ENCODE data around the gene KLHL2. TPM values are rescaled to one million over a fixed set of nuclear protein-coding genes. Genes with fewer than 3 reads are reported as not detected.
"Not testable (repeated sequence)": the region's sequence is repeated elsewhere in the genome, so short reads cannot be mapped to it uniquely, and the experiment has no call there.

KLHL2 gene
- total RNA-seq, 5 donors from 2014 or later (not counting 1 experiment from before 2014, with no cell fraction given), result 18.9 to 24.6 (median 21.1) TPM

DNA sequence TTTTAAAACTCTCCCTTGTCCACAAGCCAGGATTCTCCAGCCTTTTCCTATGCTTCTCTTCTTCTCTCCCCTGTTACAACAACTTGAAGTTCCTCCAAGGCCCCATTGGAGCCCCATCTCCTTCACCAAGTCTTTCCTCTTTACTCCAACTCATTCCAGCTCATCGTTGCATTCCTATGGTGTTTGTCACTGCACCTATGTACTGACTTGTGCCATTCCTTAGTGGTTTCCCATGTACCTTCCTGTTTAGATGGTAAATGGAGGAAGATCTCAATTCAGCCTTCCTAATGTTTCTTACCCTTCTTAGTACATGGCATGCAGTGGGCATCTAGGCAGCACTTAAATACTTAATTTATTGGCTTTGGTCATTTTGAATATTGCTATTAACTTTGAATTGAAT, 6.0 kb downstream of the KLHL2 start:
- peaks cover 90 to 95% (median 94%) of the 10 kb centered on the region in 3 donors for H3K4me1 Mint-ChIP-seq
- H3K27ac ChIP-seq (ENCODE audit: low read length); H3K4me1 ChIP-seq (ENCODE audit: control insufficient read depth in 1 of 2, extremely low read depth in 1 of 2, insufficient read depth in 2 of 2, low read length in 2 of 2); ATAC-seq (replicated peaks in 1 of 4); H3K9me3 ChIP-seq; H3K9me3 Mint-ChIP-seq; POLR2A ChIA-PET; H3K36me3 Mint-ChIP-seq; H3K36me3 ChIP-seq (ENCODE audit: control insufficient read depth in 2 of 2, extremely low read depth in 1 of 2, insufficient read depth in 1 of 2, low read length in 1 of 2); H3K4me3 Mint-ChIP-seq; DNase-seq; H3K4me3 ChIP-seq (ENCODE audit: control insufficient read depth in 1 of 2, extremely low read depth in 1 of 2, low read length in 1 of 2); H3K27me3 ChIP-seq (replicated peaks in 1 of 2; ENCODE audit: control insufficient read depth in 2 of 2, extremely low read depth in 1 of 2, insufficient read depth in 2 of 2, low read length in 1 of 2); CTCF ChIA-PET; H3K27me3 Mint-ChIP-seq: not testable (repeated sequence)
- no CpG with 5 or more reads among the region's 1 CpG for WGBS (ENCODE audit: insufficient coverage)
- peak overlapping the region in 1 of 2 donors; percentile 22 for H3K27ac Mint-ChIP-seq

DNA sequence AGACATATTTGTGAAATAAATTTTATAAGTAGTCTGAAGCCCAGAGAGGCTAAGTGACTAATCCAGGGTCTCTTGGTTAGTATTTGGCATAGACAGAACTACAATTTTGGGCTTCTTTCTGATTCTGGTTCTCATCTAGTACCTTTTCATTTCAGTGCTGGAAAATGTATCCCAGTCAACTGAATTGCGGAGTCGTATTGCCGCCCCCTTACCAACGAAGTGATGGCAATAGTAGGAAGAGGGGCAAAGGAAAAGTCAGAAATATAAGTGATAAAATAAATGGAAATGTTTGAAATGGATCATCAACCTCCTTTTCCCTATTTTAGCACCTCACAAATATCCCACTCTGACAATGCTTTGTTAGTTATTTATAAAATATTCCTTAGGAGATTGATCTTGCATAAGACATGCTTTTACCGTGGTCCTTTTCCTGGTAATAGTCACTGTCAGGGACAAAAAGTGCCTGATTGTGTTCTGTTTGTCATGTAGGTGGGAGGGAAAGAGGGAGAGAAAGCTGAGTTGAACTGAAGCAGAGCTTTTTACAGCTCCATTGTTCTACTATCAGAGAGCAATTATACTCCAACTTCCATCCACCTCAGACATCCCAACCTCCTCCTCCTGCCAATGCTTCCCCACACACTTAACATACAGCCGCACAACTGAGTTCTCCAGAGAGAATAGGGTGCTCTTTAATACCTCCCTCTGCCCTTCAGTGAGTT, 6.8 kb downstream of the KLHL2 start:
- ATAC-seq (replicated peaks in 1 of 4); H3K27ac ChIP-seq (ENCODE audit: low read length); POLR2A ChIA-PET; H3K9me3 ChIP-seq; H3K36me3 ChIP-seq (ENCODE audit: control insufficient read depth in 2 of 2, extremely low read depth in 1 of 2, insufficient read depth in 1 of 2, low read length in 1 of 2); H3K4me3 Mint-ChIP-seq; DNase-seq; H3K27me3 ChIP-seq (replicated peaks in 1 of 2; ENCODE audit: control insufficient read depth in 2 of 2, extremely low read depth in 1 of 2, insufficient read depth in 2 of 2, low read length in 1 of 2); H3K4me3 ChIP-seq (ENCODE audit: control insufficient read depth in 1 of 2, extremely low read depth in 1 of 2, low read length in 1 of 2); H3K4me1 ChIP-seq (ENCODE audit: control insufficient read depth in 1 of 2, extremely low read depth in 1 of 2, insufficient read depth in 2 of 2, low read length in 2 of 2); H3K9me3 Mint-ChIP-seq; CTCF ChIA-PET; H3K27me3 Mint-ChIP-seq: not testable (repeated sequence)
- Mint-ChIP-seq H3K36me3 (peaks cover 10% of the 10 kb centered on the region), H3K4me1 (peaks cover 84 to 90% (median 90%) of the 10 kb centered on the region in 3 donors), H3K27ac (peak overlapping the region; percentile 46 to 48)
- WGBS (ENCODE audit: insufficient coverage), result no CpG with 5 or more reads among the region's 6 CpGs

- peak; percentile 42 to 84 (median 80) for ATAC-seq (replicated peaks in 1 of 4)
- H3K27me3 ChIP-seq (replicated peaks in 1 of 2; ENCODE audit: control insufficient read depth in 2 of 2, extremely low read depth in 1 of 2, insufficient read depth in 2 of 2, low read length in 1 of 2); H3K4me3 ChIP-seq (ENCODE audit: control insufficient read depth in 1 of 2, extremely low read depth in 1 of 2, low read length in 1 of 2); H3K9me3 Mint-ChIP-seq; H3K27me3 Mint-ChIP-seq; H3K36me3 ChIP-seq (ENCODE audit: control insufficient read depth in 2 of 2, extremely low read depth in 1 of 2, insufficient read depth in 1 of 2, low read length in 1 of 2); H3K4me1 ChIP-seq (ENCODE audit: control insufficient read depth in 1 of 2, extremely low read depth in 1 of 2, insufficient read depth in 2 of 2, low read length in 2 of 2); POLR2A ChIA-PET; CTCF ChIA-PET; H3K27ac ChIP-seq (ENCODE audit: low read length); H3K9me3 ChIP-seq: not testable (repeated sequence)
- WGBS (ENCODE audit: insufficient coverage), result 43% methylated on average over 1 of the region's 2 CpGs
- DNase-seq, result peak in 4 of 35 experiments; percentile 9 to 31 (median 24)
- H3K27ac Mint-ChIP-seq, result peak overlapping the region; percentile 87 to 90
- H3K4me1 Mint-ChIP-seq, result peaks cover 78 to 83% (median 79%) of the 10 kb centered on the region in 3 donors
- H3K4me3 Mint-ChIP-seq, result peak overlapping the region; percentile 26 to 49 (median 38)
- peaks cover 15% of the 10 kb centered on the region for H3K36me3 Mint-ChIP-seq
Observed at GRCh38 chr4:165215034-165215751, 7.8 kb downstream of the KLHL2 start.

- POLR2A ChIA-PET; H3K27ac ChIP-seq (ENCODE audit: low read length); DNase-seq; H3K4me1 ChIP-seq (ENCODE audit: control insufficient read depth in 1 of 2, extremely low read depth in 1 of 2, insufficient read depth in 2 of 2, low read length in 2 of 2); H3K27me3 Mint-ChIP-seq; H3K9me3 Mint-ChIP-seq; H3K4me3 ChIP-seq (ENCODE audit: control insufficient read depth in 1 of 2, extremely low read depth in 1 of 2, low read length in 1 of 2); H3K36me3 ChIP-seq (ENCODE audit: control insufficient read depth in 2 of 2, extremely low read depth in 1 of 2, insufficient read depth in 1 of 2, low read length in 1 of 2); H3K27me3 ChIP-seq (replicated peaks in 1 of 2; ENCODE audit: control insufficient read depth in 2 of 2, extremely low read depth in 1 of 2, insufficient read depth in 2 of 2, low read length in 1 of 2); CTCF ChIA-PET; H3K9me3 ChIP-seq: not testable (repeated sequence)
- H3K36me3 Mint-ChIP-seq, result peaks cover 15% of the 10 kb centered on the region
- ATAC-seq (replicated peaks in 1 of 4), result peak in 2 of 4 experiments; percentile 31 to 41
- peak overlapping the region; percentile 87 to 90 for H3K27ac Mint-ChIP-seq
- no CpG with 5 or more reads among the region's 2 CpGs for WGBS (ENCODE audit: insufficient coverage)
- peak overlapping the region in 2 of 3 donors; percentile 38 to 49 for H3K4me3 Mint-ChIP-seq
- H3K4me1 Mint-ChIP-seq, result peaks cover 71 to 77% (median 76%) of the 10 kb centered on the region in 3 donors
Observed at GRCh38 chr4:165215761-165216487, 8.6 kb downstream of the KLHL2 start.

DNA sequence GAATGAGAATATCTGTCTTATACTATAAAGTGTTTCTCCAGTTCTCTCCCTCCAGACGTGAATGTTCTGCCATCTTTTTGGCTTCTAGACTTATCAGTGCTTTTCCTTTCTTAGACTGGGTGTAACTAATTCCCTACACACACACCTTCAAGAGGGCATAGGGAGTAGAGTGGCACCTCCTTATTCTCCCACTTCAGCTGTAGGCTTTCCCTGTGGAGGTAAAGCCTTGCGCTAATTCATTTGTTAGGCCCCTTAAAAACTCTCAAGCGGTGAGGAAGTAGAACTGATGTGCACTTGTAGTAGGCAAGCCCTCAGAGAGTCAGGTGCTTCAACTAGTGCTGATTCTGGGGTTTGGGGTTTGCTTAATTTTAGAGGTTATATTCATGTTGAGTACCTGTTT, 10.0 kb downstream of the KLHL2 start:
- H3K4me3 ChIP-seq (ENCODE audit: control insufficient read depth in 1 of 2, extremely low read depth in 1 of 2, low read length in 1 of 2), result no peak overlapping the region
- POLR2A ChIA-PET, result no interaction called here

DNA sequence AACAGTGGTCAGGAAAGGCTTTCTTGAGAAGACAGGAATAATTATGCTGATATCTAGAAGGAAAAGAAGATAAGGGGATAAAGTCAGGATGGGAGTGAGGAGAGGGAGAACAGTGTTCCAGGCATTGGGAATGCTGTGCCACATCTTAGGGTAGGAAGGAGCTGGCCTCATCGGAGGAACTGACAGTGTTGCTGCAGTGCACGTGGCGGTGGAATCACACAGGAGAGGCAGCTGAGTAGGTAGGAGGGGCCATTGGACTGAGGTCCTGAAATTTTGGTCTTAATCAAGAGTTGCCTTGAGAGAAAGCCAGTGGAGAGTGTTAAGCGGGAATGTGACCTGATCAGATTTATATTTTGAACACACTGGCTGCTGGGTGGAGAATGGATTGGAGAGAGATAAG, 13.9 kb downstream of the KLHL2 start:
- POLR2A ChIA-PET, H3K9me3 Mint-ChIP-seq: not testable (repeated sequence)
- H3K4me1 Mint-ChIP-seq, result peaks cover 51 to 56% (median 52%) of the 10 kb centered on the region in 3 donors

More for the DNA sequence above, 10.0 kb downstream of the KLHL2 start:
- Histone ChIP-seq H3K9me3 (no peaks in the 10 kb centered on the region), H3K27ac (ENCODE audit: low read length) (no peak overlapping the region), H3K36me3 (ENCODE audit: control insufficient read depth in 2 of 2, extremely low read depth in 1 of 2, insufficient read depth in 1 of 2, low read length in 1 of 2) (no peaks in the 10 kb centered on the region), H3K27me3 (replicated peaks in 1 of 2; ENCODE audit: control insufficient read depth in 2 of 2, extremely low read depth in 1 of 2, insufficient read depth in 2 of 2, low read length in 1 of 2) (no peaks in the 10 kb centered on the region), H3K4me1 (ENCODE audit: control insufficient read depth in 1 of 2, extremely low read depth in 1 of 2, insufficient read depth in 2 of 2, low read length in 2 of 2) (peaks cover 3 to 5% of the 10 kb centered on the region in 2 experiments)
- no peak overlapping the region for H3K4me3 Mint-ChIP-seq
- DNase-seq (no peak), ATAC-seq (replicated peaks in 1 of 4) (no peak)
- peaks cover 22% of the 10 kb centered on the region for H3K36me3 Mint-ChIP-seq
- CTCF ChIA-PET, result no interaction called here
- no peaks in the 10 kb centered on the region for H3K27me3 Mint-ChIP-seq
- WGBS (ENCODE audit: insufficient coverage), result no CpG with 5 or more reads among the region's 3 CpGs
- peak overlapping the region in 1 of 2 donors; percentile 90 for H3K27ac Mint-ChIP-seq
- no peaks in the 10 kb centered on the region for H3K9me3 Mint-ChIP-seq
- peaks cover 74 to 79% (median 75%) of the 10 kb centered on the region in 3 donors for H3K4me1 Mint-ChIP-seq

More for the DNA sequence above, 13.9 kb downstream of the KLHL2 start:
- H3K27ac ChIP-seq (ENCODE audit: low read length); H3K36me3 ChIP-seq (ENCODE audit: control insufficient read depth in 2 of 2, extremely low read depth in 1 of 2, insufficient read depth in 1 of 2, low read length in 1 of 2); H3K4me3 Mint-ChIP-seq; H3K4me3 ChIP-seq (ENCODE audit: control insufficient read depth in 1 of 2, extremely low read depth in 1 of 2, low read length in 1 of 2); H3K9me3 ChIP-seq; H3K27me3 Mint-ChIP-seq; DNase-seq; H3K27me3 ChIP-seq (replicated peaks in 1 of 2; ENCODE audit: control insufficient read depth in 2 of 2, extremely low read depth in 1 of 2, insufficient read depth in 2 of 2, low read length in 1 of 2); H3K4me1 ChIP-seq (ENCODE audit: control insufficient read depth in 1 of 2, extremely low read depth in 1 of 2, insufficient read depth in 2 of 2, low read length in 2 of 2); CTCF ChIA-PET; ATAC-seq (replicated peaks in 1 of 4): not testable (repeated sequence)
- Mint-ChIP-seq H3K36me3 (peaks cover 36% of the 10 kb centered on the region), H3K27ac (peak overlapping the region; percentile 72 to 82)
- WGBS (ENCODE audit: insufficient coverage), result 100% methylated on average over 4 of the region's 4 CpGs

Measured in T-cell (primary cell).